Measurements from ENCODE around the gene NUDT9.
A peak's percentile ranks its signal among the peaks of the same experiment; 100 is the strongest.
"Not testable (repeated sequence)": the region's sequence is repeated elsewhere in the genome, so short reads cannot be mapped to it uniquely, and the experiment has no call there.

The NUDT9 gene

GRCh38 chr4:87423317-87424098 lies 1.1 kb downstream of the NUDT9 start:
- H3K27me3 Mint-ChIP-seq = no peaks in the 10 kb centered on the region
- peak overlapping the region; percentile 61 for H3K27ac Mint-ChIP-seq
- no peaks in the 10 kb centered on the region for H3K36me3 Mint-ChIP-seq
- peaks cover 43% of the 10 kb centered on the region for H3K4me1 Mint-ChIP-seq (ENCODE audit: low read depth)
- H3K9me3 Mint-ChIP-seq (ENCODE audit: low read depth) = no peaks in the 10 kb centered on the region
- peak overlapping the region; percentile 100 for H3K4me3 Mint-ChIP-seq

- H3K36me3 Mint-ChIP-seq; H3K9me3 Mint-ChIP-seq (ENCODE audit: low read depth); H3K27ac Mint-ChIP-seq; H3K27me3 Mint-ChIP-seq: not testable (repeated sequence)
- Mint-ChIP-seq H3K4me1 (ENCODE audit: low read depth) (peaks cover 46% of the 10 kb centered on the region), H3K4me3 (peak overlapping the region; percentile 100)
Observed at GRCh38 chr4:87424099-87424543, 1.7 kb downstream of the NUDT9 start.

- Mint-ChIP-seq H3K4me3 (no peak overlapping the region), H3K27ac (peak overlapping the region; percentile 17), H3K27me3 (no peaks in the 10 kb centered on the region), H3K36me3 (no peaks in the 10 kb centered on the region), H3K9me3 (ENCODE audit: low read depth) (no peaks in the 10 kb centered on the region), H3K4me1 (ENCODE audit: low read depth) (peaks cover 60% of the 10 kb centered on the region)
Observed at GRCh38 chr4:87425711-87426110, 3.3 kb downstream of the NUDT9 start.

- Mint-ChIP-seq H3K27me3 (no peaks in the 10 kb centered on the region), H3K9me3 (ENCODE audit: low read depth) (no peaks in the 10 kb centered on the region), H3K4me1 (ENCODE audit: low read depth) (peaks cover 61% of the 10 kb centered on the region), H3K27ac (no peak overlapping the region), H3K36me3 (no peaks in the 10 kb centered on the region), H3K4me3 (no peak overlapping the region)
Observed at GRCh38 chr4:87426865-87427517, 4.6 kb downstream of the NUDT9 start.

GRCh38 chr4:87427518-87427868 lies 5.1 kb downstream of the NUDT9 start:
- Mint-ChIP-seq H3K27ac (no peak overlapping the region), H3K36me3 (no peaks in the 10 kb centered on the region), H3K27me3 (no peaks in the 10 kb centered on the region), H3K4me3 (no peak overlapping the region), H3K4me1 (ENCODE audit: low read depth) (peaks cover 61% of the 10 kb centered on the region), H3K9me3 (ENCODE audit: low read depth) (no peaks in the 10 kb centered on the region)

GRCh38 chr4:87428979-87429378 lies 6.6 kb downstream of the NUDT9 start:
- H3K36me3 Mint-ChIP-seq = peaks cover 3% of the 10 kb centered on the region
- no peaks in the 10 kb centered on the region for H3K27me3 Mint-ChIP-seq
- peaks cover 60% of the 10 kb centered on the region for H3K4me1 Mint-ChIP-seq (ENCODE audit: low read depth)
- no peak overlapping the region for H3K27ac Mint-ChIP-seq
- H3K9me3 Mint-ChIP-seq (ENCODE audit: low read depth) = no peaks in the 10 kb centered on the region
- H3K4me3 Mint-ChIP-seq = no peak overlapping the region

GRCh38 chr4:87430038-87430437 lies 7.7 kb downstream of the NUDT9 start:
- Mint-ChIP-seq H3K27ac (peak overlapping the region; percentile 2), H3K36me3 (peaks cover 3% of the 10 kb centered on the region), H3K4me1 (ENCODE audit: low read depth) (peaks cover 55% of the 10 kb centered on the region), H3K27me3 (no peaks in the 10 kb centered on the region), H3K9me3 (ENCODE audit: low read depth) (no peaks in the 10 kb centered on the region), H3K4me3 (no peak overlapping the region)

GRCh38 chr4:87433342-87433741 lies 11.0 kb downstream of the NUDT9 start:
- H3K36me3 Mint-ChIP-seq = peaks cover 10% of the 10 kb centered on the region
- no peaks in the 10 kb centered on the region for H3K27me3 Mint-ChIP-seq
- H3K4me3 Mint-ChIP-seq = no peak overlapping the region
- H3K27ac Mint-ChIP-seq = no peak overlapping the region
- no peaks in the 10 kb centered on the region for H3K9me3 Mint-ChIP-seq (ENCODE audit: low read depth)
- H3K4me1 Mint-ChIP-seq (ENCODE audit: low read depth) = peaks cover 40% of the 10 kb centered on the region

GRCh38 chr4:87442889-87443288 lies 20.5 kb downstream of the NUDT9 start:
- no peak overlapping the region for H3K27ac Mint-ChIP-seq
- no peaks in the 10 kb centered on the region for H3K27me3 Mint-ChIP-seq
- H3K4me3 Mint-ChIP-seq = no peak overlapping the region
- H3K9me3 Mint-ChIP-seq (ENCODE audit: low read depth) = no peaks in the 10 kb centered on the region
- H3K4me1 Mint-ChIP-seq (ENCODE audit: low read depth) = no peaks in the 10 kb centered on the region
- H3K36me3 Mint-ChIP-seq = peaks cover 23% of the 10 kb centered on the region

- H3K27ac Mint-ChIP-seq = no peak overlapping the region
- no peaks in the 10 kb centered on the region for H3K27me3 Mint-ChIP-seq
- peaks cover 19% of the 10 kb centered on the region for H3K36me3 Mint-ChIP-seq
Observed at GRCh38 chr4:87444741-87445140, 22.4 kb downstream of the NUDT9 start.

GRCh38 chr4:87445964-87446363 lies 23.6 kb downstream of the NUDT9 start:
- Mint-ChIP-seq H3K4me3 (no peak overlapping the region), H3K4me1 (ENCODE audit: low read depth) (no peaks in the 10 kb centered on the region), H3K36me3 (peaks cover 22% of the 10 kb centered on the region), H3K27me3 (no peaks in the 10 kb centered on the region), H3K9me3 (ENCODE audit: low read depth) (no peaks in the 10 kb centered on the region), H3K27ac (no peak overlapping the region)

More at GRCh38 chr4:87444741-87445140, 22.4 kb downstream of the NUDT9 start:
- no peaks in the 10 kb centered on the region for H3K4me1 Mint-ChIP-seq (ENCODE audit: low read depth)
- H3K9me3 Mint-ChIP-seq (ENCODE audit: low read depth) = no peaks in the 10 kb centered on the region
- H3K4me3 Mint-ChIP-seq = no peak overlapping the region

GRCh38 chr4:87446375-87446774 lies 24.0 kb downstream of the NUDT9 start:
- H3K27ac Mint-ChIP-seq; H3K27me3 Mint-ChIP-seq; H3K4me3 Mint-ChIP-seq; H3K9me3 Mint-ChIP-seq (ENCODE audit: low read depth); H3K4me1 Mint-ChIP-seq (ENCODE audit: low read depth): not testable (repeated sequence)
- peaks cover 25% of the 10 kb centered on the region for H3K36me3 Mint-ChIP-seq

GRCh38 chr4:87451537-87451936 lies 29.2 kb downstream of the NUDT9 start:
- Mint-ChIP-seq H3K4me3 (no peak overlapping the region), H3K4me1 (ENCODE audit: low read depth) (no peaks in the 10 kb centered on the region), H3K36me3 (peaks cover 16% of the 10 kb centered on the region), H3K27ac (no peak overlapping the region), H3K27me3 (no peaks in the 10 kb centered on the region), H3K9me3 (ENCODE audit: low read depth) (no peaks in the 10 kb centered on the region)

GRCh38 chr4:87458913-87459312 lies 36.5 kb downstream of the NUDT9 start:
- H3K27ac Mint-ChIP-seq = no peak overlapping the region
- H3K27me3 Mint-ChIP-seq = no peaks in the 10 kb centered on the region
- no peak overlapping the region for H3K4me3 Mint-ChIP-seq
- no peaks in the 10 kb centered on the region for H3K9me3 Mint-ChIP-seq (ENCODE audit: low read depth)
- peaks cover 18% of the 10 kb centered on the region for H3K36me3 Mint-ChIP-seq
- no peaks in the 10 kb centered on the region for H3K4me1 Mint-ChIP-seq (ENCODE audit: low read depth)

- Mint-ChIP-seq H3K4me1 (ENCODE audit: low read depth) (no peaks in the 10 kb centered on the region), H3K4me3 (no peak overlapping the region), H3K27ac (no peak overlapping the region)
Observed at GRCh38 chr4:87461281-87461700, 38.9 kb downstream of the NUDT9 start.

GRCh38 chr4:87462102-87462501 lies 39.7 kb downstream of the NUDT9 start:
- H3K36me3 Mint-ChIP-seq = peaks cover 15% of the 10 kb centered on the region
- no peaks in the 10 kb centered on the region for H3K4me1 Mint-ChIP-seq (ENCODE audit: low read depth)
- H3K27ac Mint-ChIP-seq = no peak overlapping the region
- no peaks in the 10 kb centered on the region for H3K27me3 Mint-ChIP-seq
- H3K9me3 Mint-ChIP-seq (ENCODE audit: low read depth) = no peaks in the 10 kb centered on the region
- H3K4me3 Mint-ChIP-seq = no peak overlapping the region

More at GRCh38 chr4:87461281-87461700, 38.9 kb downstream of the NUDT9 start:
- H3K27me3 Mint-ChIP-seq = no peaks in the 10 kb centered on the region
- H3K36me3 Mint-ChIP-seq = peaks cover 15% of the 10 kb centered on the region
- H3K9me3 Mint-ChIP-seq (ENCODE audit: low read depth) = no peaks in the 10 kb centered on the region

All from activated naive CD8-positive, alpha-beta T cell (primary cell).